Measurements from ENCODE around the gene COX14. TPM values are rescaled to one million over a fixed set of nuclear protein-coding genes. Genes with fewer than 3 reads are reported as not detected.

The COX14 gene
- total RNA-seq, 1 experiment from 2014 or later = 74.5 TPM

- peak overlapping the region; percentile 80 to 88 for H3K4me3 ChIP-seq (ENCODE audit: low read depth in 2 of 2, low read length in 2 of 2)
- intact Hi-C loops (cut with micrococcal nuclease; ENCODE audit: unreplicated experiment) (loop anchor here (10.0 kb wide), 1 partner anchor 229 kb away; no protein-coding TSS in a partner anchor), in situ Hi-C loops (cut with HindIII; ENCODE audit: low pct_unique_long_range_greater_than_20kb, low sequenced_read_pairs) (no loop called here)
- no peaks in the 10 kb centered on the region for H3K9me3 ChIP-seq (ENCODE audit: control insufficient read depth, insufficient read depth, low read depth, low read length)
- peaks cover 14% of the 10 kb centered on the region for H3K36me3 ChIP-seq (ENCODE audit: control insufficient read depth, insufficient read depth, low read length)
- peak; percentile 13; the same call in 1 of the 2 replicates for ATAC-seq
- H3K27ac ChIP-seq (ENCODE audit: low read length) = peak overlapping the region; percentile 83
- BruUV-seq (replicated peaks) = TSS peak; percentile 80
- DNase-seq (ENCODE audit: low read depth, low spot score) = no peak
- POLR2A ChIA-PET = interaction anchor here (1.0 kb wide), 1 partner anchor 25 kb away, joined by 13 read pairs; no protein-coding TSS in a partner anchor
- peaks cover 6% of the 10 kb centered on the region; the same call in 1 of the 2 replicates for H3K4me1 ChIP-seq (ENCODE audit: control insufficient read depth, insufficient read depth, low read length)
- TF ChIP-seq SIN3A (IDR thresholded peaks at IDR 0.05; ENCODE audit: borderline replicate concordance, insufficient read depth, low read depth, low read length) (no peak), POLR2AphosphoS5 (IDR thresholded peaks at IDR 0.05; ENCODE audit: low read depth, low read length) (no peak), CTCF (IDR thresholded peaks at IDR 0.05) (no peak), REST (IDR thresholded peaks at IDR 0.05; ENCODE audit: insufficient read depth in 1 of 2, low read depth in 2 of 2, low read length in 1 of 2) (no peak), TCF7L2 (IDR thresholded peaks at IDR 0.05; ENCODE audit: low read depth, low read length) (no peak)
- H3K27me3 ChIP-seq (ENCODE audit: control insufficient read depth, insufficient read depth, low read length) = no peaks in the 10 kb centered on the region
- CTCF ChIA-PET = interaction anchor here (0.6 to 2.6 kb wide), 7 partner anchors 11 to 119 kb away, joined by 3 to 9 read pairs (median 5); partner anchors contain the start of gene COX14
Observed at GRCh38 chr12:50085615-50086072, 26.4 kb upstream of the COX14 start.

- ATAC-seq (no peak), DNase-seq (ENCODE audit: low read depth, low spot score) (no peak)
- Histone ChIP-seq H3K27me3 (ENCODE audit: control insufficient read depth, insufficient read depth, low read length) (no peaks in the 10 kb centered on the region), H3K27ac (ENCODE audit: low read length) (peak overlapping the region; percentile 83), H3K4me3 (ENCODE audit: low read depth in 2 of 2, low read length in 2 of 2) (peak overlapping the region; percentile 80 to 88), H3K9me3 (ENCODE audit: control insufficient read depth, insufficient read depth, low read depth, low read length) (no peaks in the 10 kb centered on the region), H3K4me1 (ENCODE audit: control insufficient read depth, insufficient read depth, low read length) (peaks cover 6% of the 10 kb centered on the region; the same call in 1 of the 2 replicates), H3K36me3 (ENCODE audit: control insufficient read depth, insufficient read depth, low read length) (peaks cover 14% of the 10 kb centered on the region)
- BruUV-seq (replicated peaks) = no TSS peak
- in situ Hi-C loops (cut with HindIII; ENCODE audit: low pct_unique_long_range_greater_than_20kb, low sequenced_read_pairs) = no loop called here
- POLR2A ChIA-PET = no interaction called here
- CTCF ChIA-PET = interaction anchor here (0.6 to 2.6 kb wide), 3 partner anchors 16 to 106 kb away, joined by 4 to 9 read pairs (median 5); partner anchors contain the start of gene COX14
- TF ChIP-seq CTCF (IDR thresholded peaks at IDR 0.05) = no peak
- TF ChIP-seq SIN3A (IDR thresholded peaks at IDR 0.05; ENCODE audit: borderline replicate concordance, insufficient read depth, low read depth, low read length) = no peak
- no peak for TF ChIP-seq TCF7L2 (IDR thresholded peaks at IDR 0.05; ENCODE audit: low read depth, low read length)
- no peak for TF ChIP-seq POLR2AphosphoS5 (IDR thresholded peaks at IDR 0.05; ENCODE audit: low read depth, low read length)
- TF ChIP-seq REST (IDR thresholded peaks at IDR 0.05; ENCODE audit: insufficient read depth in 1 of 2, low read depth in 2 of 2, low read length in 1 of 2) = no peak
- intact Hi-C loops (cut with micrococcal nuclease; ENCODE audit: unreplicated experiment) = loop anchor here (10.0 kb wide), 1 partner anchor 229 kb away; no protein-coding TSS in a partner anchor
Observed at GRCh38 chr12:50086148-50086547, 25.9 kb upstream of the COX14 start.
